GM21786 (cell line): ENCODE data around the gene CNTLN.
"Not testable (repeated sequence)": the region's sequence is repeated elsewhere in the genome, so short reads cannot be mapped to it uniquely, and the experiment has no call there.

ENCODE experiments used
- ATAC-seq: cut with Tn5 transposase; IDR thresholded peaks from one replicate; pipeline ENCODE4 v1.9.1; 2021; ENCODE audit not compliant: unreplicated experiment

The CNTLN gene

DNA sequence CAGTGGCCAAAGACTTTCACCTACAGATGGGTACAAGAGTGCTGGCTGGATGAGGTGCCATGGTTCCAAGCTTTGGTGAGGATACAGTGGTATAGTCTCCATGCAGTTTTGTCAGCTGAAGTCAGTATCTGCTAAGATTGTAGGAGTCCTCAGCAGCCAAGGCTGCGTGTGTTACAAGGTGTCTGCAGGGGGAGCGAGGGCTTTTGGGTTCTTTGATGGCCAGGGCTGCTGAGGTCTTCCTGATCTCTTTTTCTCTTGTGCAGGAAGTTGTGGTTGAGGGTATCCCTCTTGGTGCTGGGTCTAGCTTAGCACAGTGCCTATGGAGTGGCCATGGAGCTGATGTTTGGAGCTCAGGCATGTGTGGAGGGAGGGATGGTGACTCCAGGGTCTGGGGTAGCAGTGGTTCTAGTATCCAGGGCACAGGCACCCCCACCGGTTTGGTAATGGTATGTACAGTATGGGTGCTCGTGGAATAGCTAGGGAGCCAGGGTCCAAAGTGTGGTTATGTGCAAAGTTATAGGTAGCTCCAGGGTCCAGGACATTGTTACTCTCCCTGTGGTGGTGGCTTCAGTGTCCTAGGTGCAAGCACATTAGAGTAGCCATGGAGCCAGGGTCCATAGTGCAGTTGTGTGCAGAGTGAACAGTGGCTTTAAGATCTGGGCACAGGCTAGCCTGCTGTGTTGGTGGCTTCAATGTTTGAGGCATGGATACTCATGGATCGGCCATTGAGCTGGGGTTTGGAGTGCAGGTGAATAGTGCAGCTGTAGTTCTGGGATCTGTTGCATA is 36.7 kb downstream of the CNTLN start:
- ATAC-seq, result no peak

DNA sequence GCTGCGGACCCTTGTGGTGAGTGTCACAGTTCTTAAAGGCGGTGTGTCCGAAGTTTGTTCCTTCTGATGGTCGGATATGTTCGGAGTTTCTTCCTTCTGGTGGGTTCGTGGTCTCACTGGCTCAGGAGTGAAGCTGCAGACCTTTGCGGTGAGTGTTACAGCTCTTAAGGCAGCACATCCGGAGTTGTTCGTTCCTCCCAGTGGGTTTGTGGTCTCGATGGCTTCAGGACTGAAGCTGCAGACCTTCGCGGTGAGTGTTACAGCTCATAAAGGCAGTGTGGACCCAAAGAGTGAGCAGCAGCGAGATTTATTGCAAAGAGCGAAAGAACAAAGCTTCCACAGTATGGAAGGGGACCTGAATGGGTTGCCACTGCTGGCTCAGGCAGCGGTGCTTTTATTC is 42.7 kb downstream of the CNTLN start:
- not testable (repeated sequence) for ATAC-seq

DNA sequence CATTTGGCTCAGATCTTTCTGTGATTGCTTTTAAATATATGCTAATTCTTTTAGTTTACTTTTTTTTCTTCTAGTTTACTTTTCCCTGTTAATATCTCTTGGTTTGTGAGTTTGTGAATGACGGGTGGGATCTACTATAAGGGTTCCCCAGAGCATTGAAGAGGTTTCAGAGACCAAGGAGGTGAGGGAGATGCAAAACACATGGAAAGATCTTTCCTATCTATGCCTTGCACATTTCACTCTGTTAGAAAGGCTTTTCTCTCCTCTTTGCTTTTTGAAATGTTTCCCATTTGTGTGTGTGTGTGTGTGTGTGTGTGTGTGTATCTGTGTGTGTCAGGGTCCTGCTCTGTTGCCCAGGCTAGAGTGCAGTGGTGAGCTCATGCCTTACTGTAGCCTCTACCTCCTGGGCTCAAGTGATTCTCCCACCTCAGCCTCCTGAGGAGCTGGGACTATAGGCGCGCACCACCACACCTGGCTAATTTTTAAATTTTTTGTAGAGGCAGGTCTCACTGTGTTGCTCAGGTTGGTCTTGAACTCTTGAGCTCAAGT is 50.7 kb downstream of the CNTLN start:
- no peak for ATAC-seq

DNA sequence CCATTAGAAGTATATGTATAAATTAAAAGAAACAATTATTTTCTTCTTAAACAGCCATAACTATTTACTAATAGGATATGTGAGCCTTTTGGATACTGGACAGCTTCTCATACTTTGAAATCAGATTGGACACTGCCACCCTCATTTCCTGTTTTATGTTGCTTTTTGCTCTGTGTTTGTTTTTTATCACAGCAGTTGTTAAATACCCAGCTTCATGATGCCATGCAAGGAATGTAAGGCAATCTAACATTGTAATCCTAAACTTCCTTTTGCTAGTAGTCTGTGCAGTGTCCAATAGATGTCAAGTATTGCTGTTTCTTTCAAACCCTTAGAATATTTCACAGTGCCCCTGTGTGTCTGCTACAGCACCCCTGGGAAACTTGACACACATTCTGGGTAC is 56.2 kb downstream of the CNTLN start:
- no peak for ATAC-seq

DNA sequence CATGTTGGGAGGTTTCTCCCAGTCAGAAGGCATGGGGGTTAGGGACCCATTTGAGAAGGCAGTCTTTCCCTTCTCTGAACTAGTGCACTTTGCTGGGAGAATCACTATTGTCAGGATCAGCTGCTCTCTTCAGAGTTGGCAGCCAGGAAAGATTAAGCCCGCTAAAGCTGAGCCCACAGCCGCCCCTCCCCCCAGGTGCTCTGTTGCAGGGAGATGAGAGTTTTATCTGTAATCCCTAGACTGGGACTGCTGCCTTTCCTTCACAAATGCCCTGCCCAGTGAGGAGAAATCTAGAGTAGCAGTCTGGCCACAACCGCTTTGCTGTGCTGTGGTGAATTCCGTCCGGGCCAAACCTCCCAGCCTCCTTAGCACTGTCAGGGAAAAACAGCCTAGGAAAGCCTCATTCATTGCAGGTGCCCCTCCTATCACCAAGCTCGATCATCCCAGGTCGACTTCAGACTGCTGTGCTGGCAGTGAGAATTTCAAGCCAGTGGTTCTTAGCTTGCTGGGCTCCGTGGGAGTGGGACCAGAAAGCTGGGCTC is 69.8 kb downstream of the CNTLN start:
- no peak for ATAC-seq

DNA sequence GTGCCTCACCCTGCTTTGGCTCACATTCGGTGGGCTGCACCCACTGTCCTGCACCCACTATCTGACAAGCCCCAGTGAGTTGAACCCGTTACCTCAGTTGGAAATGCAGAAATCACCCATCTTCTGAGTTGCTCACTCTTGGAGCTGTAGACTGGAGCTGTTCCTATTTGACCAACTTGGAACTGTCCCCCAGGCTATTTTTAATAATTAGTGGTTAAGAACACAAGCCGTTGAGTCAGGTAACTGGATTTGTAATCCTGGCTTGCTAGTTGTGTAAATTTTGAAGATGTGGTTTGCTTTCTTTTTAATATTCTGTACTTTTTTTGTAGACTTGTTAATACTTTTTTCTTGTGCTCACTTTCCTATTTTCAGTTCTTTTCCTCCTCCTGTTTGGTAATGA is 81.2 kb downstream of the CNTLN start:
- ATAC-seq, result no peak

DNA sequence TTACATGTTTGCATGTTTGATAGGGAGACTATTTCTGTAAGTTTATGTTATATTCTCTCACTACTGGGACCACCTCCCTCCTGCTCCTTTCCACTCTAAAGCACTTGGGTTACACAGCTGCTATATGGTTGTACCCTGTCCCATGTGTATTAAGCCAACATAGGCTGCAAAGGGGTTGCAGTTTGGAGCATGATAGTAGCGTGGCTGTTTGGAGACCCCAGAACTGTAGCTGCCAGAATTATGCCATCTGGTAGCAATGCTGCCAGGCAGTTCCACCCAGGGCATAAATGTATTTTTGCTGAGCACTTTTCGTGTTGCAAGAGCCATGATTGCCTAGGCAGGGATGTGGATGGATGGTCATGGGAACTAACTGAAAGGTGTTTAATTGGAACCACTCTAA is 81.8 kb downstream of the CNTLN start:
- no peak for ATAC-seq

DNA sequence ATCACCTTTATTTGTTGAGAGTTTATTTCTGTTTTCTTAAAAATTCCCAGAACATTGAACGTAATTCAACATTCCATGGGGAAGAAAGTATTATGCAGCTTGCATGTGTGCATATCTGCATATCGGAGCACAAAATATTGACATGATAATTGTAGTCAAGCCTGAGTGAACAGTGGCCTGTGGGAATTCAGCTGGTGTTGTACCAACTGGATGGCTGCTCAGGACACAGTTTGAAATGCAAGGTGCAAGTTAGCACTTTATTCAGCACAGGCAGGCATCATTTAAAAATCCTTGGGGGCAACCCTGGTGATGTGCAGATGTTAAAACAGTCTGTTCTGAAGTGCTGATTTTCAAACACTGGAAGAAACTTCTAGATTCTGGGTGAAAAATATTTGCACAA is 82.4 kb downstream of the CNTLN start:
- ATAC-seq, result no peak

DNA sequence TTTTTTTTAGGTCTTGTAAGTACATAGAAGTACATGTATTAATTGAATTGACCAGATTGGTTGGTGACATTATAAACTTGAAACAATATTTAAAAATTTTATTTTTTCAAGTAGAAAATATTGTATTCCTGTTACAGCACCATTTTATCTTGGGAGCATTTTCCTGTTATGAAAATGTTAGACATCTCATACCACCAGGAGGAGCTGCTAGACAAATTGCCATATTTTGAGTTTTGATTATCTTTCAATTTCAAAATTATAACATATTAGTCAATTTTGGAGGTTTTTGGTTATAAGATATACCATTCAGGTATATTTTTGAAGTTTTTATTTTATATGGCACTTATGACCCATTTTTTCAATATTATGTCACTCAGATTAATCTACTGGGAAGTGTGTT is 84.4 kb downstream of the CNTLN start:
- ATAC-seq, result no peak

DNA sequence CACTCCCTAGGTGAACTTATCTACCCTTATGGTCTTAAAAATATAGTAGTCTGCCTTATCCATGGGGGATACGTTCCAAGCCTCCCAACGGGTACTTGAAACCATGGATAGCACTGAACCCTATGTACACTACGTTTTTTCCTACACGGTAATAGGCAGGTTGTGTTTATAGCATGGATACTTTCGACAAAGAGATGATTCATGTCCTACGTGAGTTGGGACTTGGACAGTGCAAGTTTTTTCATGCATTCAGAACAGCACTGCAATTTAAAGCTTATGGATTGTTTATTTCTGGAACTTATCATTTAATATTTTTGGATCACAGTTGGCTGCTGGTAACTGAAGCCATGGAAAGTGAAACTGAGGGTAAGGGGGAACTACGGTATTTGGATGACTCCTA is 88.1 kb downstream of the CNTLN start:
- ATAC-seq, result no peak

DNA sequence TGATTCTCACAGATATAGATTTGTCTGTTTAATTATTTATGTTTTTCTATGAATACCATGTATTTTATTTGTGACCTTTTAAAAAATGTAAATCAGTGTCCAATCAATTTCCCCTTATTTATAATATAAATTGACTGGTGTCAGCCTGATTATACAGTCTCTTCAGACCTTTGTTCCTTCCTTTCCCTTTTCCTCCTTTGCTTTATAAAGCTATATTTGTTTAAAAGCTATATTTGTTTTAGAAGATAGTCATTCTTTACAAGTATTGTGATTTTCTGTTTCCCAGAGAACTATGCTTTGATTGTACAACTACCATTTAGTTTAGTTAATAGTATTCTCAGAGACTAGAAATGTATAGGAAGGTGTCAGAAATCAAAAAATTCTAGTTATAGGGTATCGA is 90.6 kb downstream of the CNTLN start:
- no peak for ATAC-seq

DNA sequence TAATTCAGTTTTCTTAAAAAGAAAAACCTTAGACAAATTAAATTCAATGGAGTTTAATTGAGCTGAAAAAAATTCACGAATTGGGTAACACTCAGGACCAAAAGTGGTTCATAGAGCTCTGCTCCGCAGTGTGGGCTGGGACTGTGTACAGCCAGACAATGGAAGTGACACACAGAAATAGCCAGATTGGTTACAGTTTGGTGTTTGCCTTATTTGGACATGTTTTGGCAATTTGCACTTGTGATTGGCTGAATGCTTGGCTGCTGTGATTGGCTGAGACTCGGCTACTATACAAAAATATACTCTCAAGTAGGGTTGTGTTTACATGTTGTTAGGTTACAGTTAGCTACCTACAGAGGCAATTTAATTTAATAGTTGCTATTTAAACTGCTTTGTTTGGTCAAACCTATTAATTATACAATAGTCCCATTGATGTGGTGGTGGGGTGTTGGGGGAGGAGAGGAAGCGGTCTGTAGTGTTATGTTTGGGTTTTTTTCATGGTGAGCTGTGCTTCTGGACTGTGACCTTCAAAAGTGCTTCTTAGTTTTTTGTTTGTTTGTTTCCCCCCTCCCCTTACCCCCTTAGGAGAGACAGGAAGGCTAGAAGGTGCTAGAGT is 95.2 kb downstream of the CNTLN start:
- ATAC-seq, result no peak

DNA sequence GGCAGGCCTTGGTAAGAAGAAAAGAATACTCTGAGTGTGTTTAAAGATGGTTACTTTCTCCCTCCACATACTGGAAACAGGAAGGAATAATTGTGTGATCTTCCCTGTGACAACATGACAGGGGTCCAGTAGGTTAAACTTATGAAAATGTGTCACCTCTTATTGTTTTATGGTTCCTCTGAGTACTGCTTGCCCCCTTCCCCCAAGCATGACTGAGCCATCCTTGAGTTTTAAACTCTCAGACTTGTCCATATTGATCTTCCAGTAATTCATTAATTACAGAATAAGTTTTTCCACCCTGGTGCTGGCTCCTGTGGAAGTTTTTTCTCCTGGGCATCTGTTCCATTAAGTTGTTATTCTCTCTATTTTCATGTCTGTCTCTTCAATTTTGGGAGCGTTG is 95.8 kb downstream of the CNTLN start:
- no peak for ATAC-seq

DNA sequence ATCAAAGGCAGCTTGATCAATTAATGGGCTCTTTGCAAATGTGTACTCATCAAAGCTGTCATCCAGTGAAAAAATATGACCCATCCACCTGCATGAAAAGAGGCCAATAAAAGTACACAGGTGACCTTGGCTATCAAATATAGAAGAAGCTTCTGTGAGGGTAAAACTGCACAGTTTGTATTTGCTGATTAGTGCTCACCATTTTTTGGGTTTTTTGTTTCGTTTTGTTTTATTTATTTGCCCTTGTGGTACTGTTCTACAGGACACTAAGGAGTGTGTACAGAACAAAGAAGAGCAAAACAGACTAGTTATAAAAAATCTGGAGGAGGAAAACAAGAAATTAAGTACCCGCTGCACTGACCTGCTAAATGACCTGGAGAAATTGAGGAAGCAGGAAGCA is 101.3 kb downstream of the CNTLN start:
- ATAC-seq, result no peak

DNA sequence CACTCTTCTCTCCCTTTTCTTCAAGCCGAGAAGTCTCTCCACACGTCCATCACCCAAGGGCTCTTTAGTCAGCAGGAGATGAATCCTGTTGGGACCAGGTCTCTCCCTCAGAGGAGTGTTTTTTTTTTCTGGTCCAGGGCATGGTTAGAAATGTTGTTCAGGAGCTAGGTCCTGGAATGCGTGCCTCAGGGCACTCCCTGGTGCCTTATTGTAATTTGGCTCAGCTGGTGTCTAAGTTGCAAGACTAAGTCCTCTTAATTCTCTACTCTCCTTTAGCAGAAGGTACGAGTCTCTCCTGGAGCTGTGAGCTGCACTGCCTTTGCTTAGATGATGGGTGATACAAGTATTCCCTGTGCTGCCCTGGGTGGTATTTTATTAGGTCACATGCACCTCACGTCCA is 111.9 kb downstream of the CNTLN start:
- ATAC-seq, result no peak

DNA sequence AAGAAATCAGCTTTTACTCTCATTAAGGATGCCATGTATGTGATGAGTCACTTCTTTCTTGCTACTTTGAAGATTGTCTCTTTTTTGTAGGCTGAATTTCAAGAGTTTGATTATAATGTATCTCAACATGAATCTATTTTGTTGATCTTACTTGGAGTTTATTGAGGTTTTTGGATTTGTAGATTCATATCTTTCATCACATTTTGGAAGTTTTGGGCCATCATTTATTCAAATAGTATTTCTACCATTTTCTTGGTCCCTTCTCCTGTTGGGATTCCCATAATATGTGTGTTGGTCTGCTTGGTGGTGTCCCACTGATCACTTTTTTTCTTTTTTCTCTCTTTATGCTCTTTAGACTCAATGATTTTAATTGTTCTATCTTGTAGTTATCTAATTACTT is 116.3 kb downstream of the CNTLN start:
- no peak for ATAC-seq

DNA sequence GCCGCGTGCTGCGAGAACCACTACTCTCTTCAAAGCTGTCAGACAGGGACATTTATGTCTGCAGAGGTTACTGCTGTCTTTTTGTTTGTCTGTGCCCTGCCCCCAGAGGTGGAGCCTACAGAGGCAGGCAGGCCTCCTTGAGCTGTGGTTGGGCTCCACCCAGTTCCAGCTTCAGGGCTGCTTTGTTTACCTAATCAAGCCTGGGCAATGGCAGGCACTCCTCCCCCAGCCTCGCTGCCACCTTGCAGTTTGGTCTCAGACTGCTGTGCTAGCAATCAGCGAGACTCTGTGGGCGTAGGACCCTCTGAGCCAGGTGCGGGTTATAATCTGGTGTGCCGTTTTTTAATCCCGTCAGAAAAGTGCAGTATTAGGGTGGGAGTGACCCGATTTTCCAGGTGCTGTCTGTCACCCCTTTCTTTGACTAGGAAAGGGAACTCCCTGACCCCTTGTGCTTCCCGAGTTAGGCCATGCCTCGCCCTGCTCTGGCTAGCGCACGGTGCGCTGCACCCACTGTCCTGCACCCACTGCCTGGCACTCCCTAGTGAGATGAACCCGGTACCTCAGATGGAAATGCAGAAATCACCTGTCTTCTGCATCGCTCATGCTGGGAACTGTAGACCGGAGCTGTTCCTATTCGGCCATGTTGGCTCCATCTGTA is 133.8 kb downstream of the CNTLN start:
- not testable (repeated sequence) for ATAC-seq

DNA sequence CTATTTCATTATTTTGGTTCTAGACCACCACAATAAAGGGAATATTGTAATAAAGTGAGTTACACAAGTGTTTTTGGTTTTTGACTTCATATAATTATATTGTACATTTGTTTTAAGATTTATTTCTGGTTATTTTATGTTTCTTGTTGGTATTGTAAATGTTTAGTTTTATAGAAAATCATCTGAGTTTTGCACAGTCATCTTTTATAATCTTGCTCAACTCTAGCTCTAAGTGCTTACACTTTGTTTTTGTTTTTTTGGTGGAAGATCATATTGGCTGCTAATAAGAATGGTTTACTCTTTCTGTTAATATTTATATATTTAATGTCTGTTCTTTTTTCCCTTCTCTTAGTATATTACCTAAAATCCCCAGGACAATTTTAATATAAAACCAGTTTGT is 135.0 kb downstream of the CNTLN start:
- ATAC-seq, result no peak

DNA sequence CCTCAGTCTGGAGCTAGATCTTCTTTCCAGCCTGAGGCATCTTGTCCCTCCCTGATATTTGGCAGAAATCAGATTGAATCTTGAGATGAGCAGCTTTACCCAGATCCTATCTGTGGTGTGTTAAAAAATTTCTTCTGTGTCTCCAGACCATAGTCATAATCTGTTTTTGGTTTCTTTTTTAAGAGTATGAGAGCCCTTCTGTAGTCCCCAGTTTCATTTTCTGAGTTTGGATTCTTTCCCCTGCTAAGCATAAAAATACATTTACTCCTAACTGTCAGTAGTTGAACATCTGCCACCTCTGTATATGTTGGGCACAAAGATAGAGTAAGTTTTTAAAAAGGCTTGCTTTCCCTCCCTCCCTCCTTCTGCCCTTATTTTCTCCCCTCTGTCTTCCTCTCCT is 137.7 kb downstream of the CNTLN start:
- ATAC-seq, result peak; percentile 62

DNA sequence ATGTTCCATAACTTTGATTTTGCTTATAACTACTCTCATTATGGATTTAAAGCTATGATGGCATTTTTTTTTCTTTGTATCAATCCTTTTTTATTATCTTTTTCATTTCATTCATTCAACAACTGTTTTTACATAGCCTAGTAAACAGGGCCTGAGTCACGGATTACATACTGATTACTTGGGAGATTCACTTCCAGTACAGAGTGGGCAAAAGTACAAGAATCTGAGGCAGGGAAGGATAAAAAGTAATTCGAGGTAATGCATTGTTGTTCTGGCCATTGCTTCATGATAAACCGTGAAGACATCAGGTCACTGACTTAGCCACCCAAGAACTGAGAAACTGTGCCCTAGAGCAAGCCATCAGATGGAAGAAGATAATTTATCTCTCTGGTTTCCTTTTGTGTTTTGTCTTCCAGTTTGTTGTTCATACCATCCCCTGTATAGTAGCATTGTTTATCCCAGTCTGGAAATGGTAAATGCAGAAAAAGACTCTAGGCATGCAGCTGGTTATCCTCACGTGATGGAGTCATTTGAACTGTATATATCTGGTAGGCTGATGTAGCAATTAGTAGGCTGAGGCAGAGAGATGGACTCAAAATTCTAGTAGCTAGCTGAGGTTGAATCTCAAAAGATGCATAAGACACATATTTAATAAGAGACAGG is 145.6 kb downstream of the CNTLN start:
- ATAC-seq, result no peak

DNA sequence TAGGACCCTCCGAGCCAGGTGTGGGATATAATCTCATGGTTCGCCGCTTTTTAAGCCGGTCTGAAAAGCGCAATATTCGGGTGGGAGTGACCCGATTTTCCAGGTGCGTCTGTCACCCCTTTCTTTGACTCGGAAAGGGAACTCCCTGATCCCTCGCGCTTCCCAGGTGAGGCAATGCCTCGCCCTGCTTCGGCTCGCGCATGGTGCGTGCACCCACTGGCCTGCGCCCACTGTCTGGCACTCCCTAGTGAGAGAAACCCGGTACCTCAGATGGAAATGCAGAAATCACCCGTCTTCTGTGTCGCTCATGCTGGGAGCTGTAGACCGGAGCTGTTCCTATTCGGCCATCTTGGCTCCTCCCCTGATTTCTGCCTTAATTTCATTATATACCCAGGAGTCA is 155.8 kb downstream of the CNTLN start:
- not testable (repeated sequence) for ATAC-seq
